GM15510 (cell line): Measurements from ENCODE around the gene RSPH10B.
"Not testable (repeated sequence)": the region's sequence is repeated elsewhere in the genome, so short reads cannot be mapped to it uniquely, and the experiment has no call there.

Experiments used
- POLR2A ChIP-seq: IDR thresholded peaks from 3 replicates; pipeline ENCODE4 v1.6.1; 2011; ENCODE audit warnings: borderline replicate concordance; ENCODE audit not compliant: insufficient read length; ENCODE audit errors: extremely low read depth

Gene RSPH10B

GRCh38 chr7:5970347-5970911 lies at the start of gene RSPH10B:
Gene RSPH10B (minus strand): TSS chr7:5970689. CDS start chr7:5967116, 3,573 bp downstream.
- TF ChIP-seq POLR2A = not testable (repeated sequence)

GRCh38 chr7:6016653-6016966 lies 46.1 kb upstream of the RSPH10B start:
- no peak for TF ChIP-seq POLR2A

- TF ChIP-seq POLR2A = no peak
Observed at GRCh38 chr7:6015917-6016652, 45.6 kb upstream of the RSPH10B start.

GRCh38 chr7:6012355-6013104 lies 42.0 kb upstream of the RSPH10B start:
- no peak for TF ChIP-seq POLR2A

GRCh38 chr7:6011541-6011940 lies 41.1 kb upstream of the RSPH10B start:
- no peak for TF ChIP-seq POLR2A

- peak; percentile 89 for TF ChIP-seq POLR2A
Observed at GRCh38 chr7:6008668-6009611, 38.5 kb upstream of the RSPH10B start, which contains the start of the genes AIMP2 and PMS2. Gene AIMP2 (plus strand): TSS chr7:6009272. CDS start chr7:6009364, 92 bp downstream. Gene PMS2 (minus strand): TSS chr7:6009049. CDS start chr7:6009019, 30 bp downstream.

GRCh38 chr7:6007386-6007785 lies 36.9 kb upstream of the RSPH10B start:
- no peak for TF ChIP-seq POLR2A

GRCh38 chr7:5997210-5997808 lies 26.8 kb upstream of the RSPH10B start:
- TF ChIP-seq POLR2A = no peak

GRCh38 chr7:5898480-5899224 lies 71.8 kb downstream of the RSPH10B start, which contains the start of gene CCZ1:
Gene CCZ1 (plus strand): TSS chr7:5898733. CDS start chr7:5898800, 67 bp downstream.
- TF ChIP-seq POLR2A = peak; percentile 35

- no peak for TF ChIP-seq POLR2A
Observed at GRCh38 chr7:5892498-5892897, 78.0 kb downstream of the RSPH10B start.
